ENCODE measurements around the gene ZCCHC17.

The ZCCHC17 gene

GRCh38 chr1:31306278-31306677 lies 9.4 kb downstream of the ZCCHC17 start:
- peak; percentile 62 for DNase-seq (ENCODE audit: low spot score)
- CTCF ChIA-PET: interaction anchor here (0.6 to 1.0 kb wide), 3 partner anchors 12 to 549 kb away, joined by 3 to 5 read pairs (median 4); no protein-coding TSS in a partner anchor
- TF ChIP-seq CTCF (conservative IDR thresholded peaks at IDR 0.05; ENCODE audit: low read depth): no peak

GRCh38 chr1:31308036-31308435 lies 11.2 kb downstream of the ZCCHC17 start:
- ChIA-PET POLR2A (ENCODE audit: low non-redundant PET) (no interaction called here), CTCF (no interaction called here)
- no peak for DNase-seq (ENCODE audit: low spot score)
- no peak for TF ChIP-seq CTCF (conservative IDR thresholded peaks at IDR 0.05; ENCODE audit: low read depth)
- H3K27ac ChIP-seq: no peak overlapping the region

More at GRCh38 chr1:31306278-31306677, 9.4 kb downstream of the ZCCHC17 start:
- POLR2A ChIA-PET (ENCODE audit: low non-redundant PET): no interaction called here
- H3K27ac ChIP-seq: peak overlapping the region; percentile 69

GRCh38 chr1:31310198-31310597 lies 13.4 kb downstream of the ZCCHC17 start:
- POLR2A ChIA-PET (ENCODE audit: low non-redundant PET): no interaction called here
- no peak for TF ChIP-seq CTCF (conservative IDR thresholded peaks at IDR 0.05; ENCODE audit: low read depth)
- CTCF ChIA-PET: interaction anchor here (0.5 kb wide), 1 partner anchor 296 kb away, joined by 3 read pairs; no protein-coding TSS in a partner anchor
- no peak for DNase-seq (ENCODE audit: low spot score)
- H3K27ac ChIP-seq: no peak overlapping the region

GRCh38 chr1:31315902-31316301 lies 19.1 kb downstream of the ZCCHC17 start:
- no peak for DNase-seq (ENCODE audit: low spot score)
- no peak overlapping the region for H3K27ac ChIP-seq
- ChIA-PET POLR2A (ENCODE audit: low non-redundant PET) (no interaction called here), CTCF (no interaction called here)
- no peak for TF ChIP-seq CTCF (conservative IDR thresholded peaks at IDR 0.05; ENCODE audit: low read depth)

- H3K27ac ChIP-seq: no peak overlapping the region
- POLR2A ChIA-PET (ENCODE audit: low non-redundant PET): no interaction called here
- CTCF ChIA-PET: interaction anchor here (0.6 to 1.1 kb wide), 2 partner anchors 12 to 123 kb away, joined by 3 read pairs; no protein-coding TSS in a partner anchor
- no peak for DNase-seq (ENCODE audit: low spot score)
- no peak for TF ChIP-seq CTCF (conservative IDR thresholded peaks at IDR 0.05; ENCODE audit: low read depth)
Observed at GRCh38 chr1:31318146-31318545, 21.3 kb downstream of the ZCCHC17 start.

- no peak for DNase-seq (ENCODE audit: low spot score)
- no peak overlapping the region for H3K27ac ChIP-seq
- ChIA-PET CTCF (interaction anchor here (0.9 kb wide), 1 partner anchor 143 kb away, joined by 3 read pairs; no protein-coding TSS in a partner anchor), POLR2A (ENCODE audit: low non-redundant PET) (no interaction called here)
- TF ChIP-seq CTCF (conservative IDR thresholded peaks at IDR 0.05; ENCODE audit: low read depth): no peak
Observed at GRCh38 chr1:31324093-31324492, 27.3 kb downstream of the ZCCHC17 start.
